ENCODE results near the gene TENM3. TPM values are rescaled to one million over a fixed set of nuclear protein-coding genes. Genes with fewer than 3 reads are reported as not detected.

TENM3 gene
- total RNA-seq, 1 experiment from 2014 or later: not detected

- no peaks in the 10 kb centered on the region for H3K36me3 ChIP-seq (ENCODE audit: low read depth)
- BruUV-seq (replicated peaks): no TSS peak
- H3K27me3 ChIP-seq (ENCODE audit: insufficient read depth, low read depth): peaks cover 23% of the 10 kb centered on the region; the same call in 1 of the 2 replicates
- H4K20me1 ChIP-seq (ENCODE audit: insufficient read depth): no peaks in the 10 kb centered on the region
- no peaks in the 10 kb centered on the region for H3K79me2 ChIP-seq (ENCODE audit: low read depth)
- H3K4me2 ChIP-seq: no peak overlapping the region
- DNase-seq: no peak
- no peaks in the 10 kb centered on the region for H3K9me2 ChIP-seq (ENCODE audit: insufficient read depth)
- no peak overlapping the region for H3K27ac ChIP-seq
- ChIA-PET CTCF (no interaction called here), POLR2A (ENCODE audit: unreplicated experiment) (no interaction called here)
- TF ChIP-seq CTCF (conservative IDR thresholded peaks at IDR 0.05): no peak
- no peak for TF ChIP-seq EZH2 (IDR thresholded peaks at IDR 0.05; ENCODE audit: low read depth)
- no peaks in the 10 kb centered on the region for H3K4me1 ChIP-seq (replicated peaks; ENCODE audit: insufficient read depth)
- H3K9me3 ChIP-seq (ENCODE audit: insufficient read depth, low read depth): no peaks in the 10 kb centered on the region
- no peak overlapping the region for H3K4me3 ChIP-seq
- H3F3A ChIP-seq (ENCODE audit: insufficient read depth, low read depth): no peaks in the 10 kb centered on the region
- no peak overlapping the region for H2AFZ ChIP-seq
- intact Hi-C loops (cut with micrococcal nuclease; ENCODE audit: unreplicated experiment): no loop called here
Observed at GRCh38 chr4:182251116-182251515, 7.9 kb downstream of the TENM3 start.

GRCh38 chr4:182252220-182252619 is 9.0 kb downstream of the TENM3 start:
- Histone ChIP-seq H3K27me3 (ENCODE audit: insufficient read depth, low read depth) (peaks cover 12% of the 10 kb centered on the region; the same call in 1 of the 2 replicates), H3K4me2 (no peak overlapping the region), H3K9me2 (ENCODE audit: insufficient read depth) (no peaks in the 10 kb centered on the region), H3K36me3 (ENCODE audit: low read depth) (no peaks in the 10 kb centered on the region), H4K20me1 (ENCODE audit: insufficient read depth) (no peaks in the 10 kb centered on the region), H3K79me2 (ENCODE audit: low read depth) (no peaks in the 10 kb centered on the region), H3K4me3 (no peak overlapping the region), H3F3A (ENCODE audit: insufficient read depth, low read depth) (no peaks in the 10 kb centered on the region), H3K27ac (no peak overlapping the region), H3K4me1 (replicated peaks; ENCODE audit: insufficient read depth) (no peaks in the 10 kb centered on the region), H2AFZ (no peak overlapping the region), H3K9me3 (ENCODE audit: insufficient read depth, low read depth) (no peaks in the 10 kb centered on the region)
- POLR2A ChIA-PET (ENCODE audit: unreplicated experiment): no interaction called here
- no TSS peak for BruUV-seq (replicated peaks)
- CTCF ChIA-PET: no interaction called here
- intact Hi-C loops (cut with micrococcal nuclease; ENCODE audit: unreplicated experiment): no loop called here
- TF ChIP-seq EZH2 (IDR thresholded peaks at IDR 0.05; ENCODE audit: low read depth): no peak
- no peak for TF ChIP-seq CTCF (conservative IDR thresholded peaks at IDR 0.05)
- DNase-seq: no peak

GRCh38 chr4:182254026-182254780 is 11.0 kb downstream of the TENM3 start:
- CTCF ChIA-PET: no interaction called here
- DNase-seq: no peak
- Histone ChIP-seq H3K27me3 (ENCODE audit: insufficient read depth, low read depth) (peaks cover 10% of the 10 kb centered on the region; the same call in 1 of the 2 replicates), H3K9me3 (ENCODE audit: insufficient read depth, low read depth) (no peaks in the 10 kb centered on the region), H3F3A (ENCODE audit: insufficient read depth, low read depth) (no peaks in the 10 kb centered on the region), H3K27ac (no peak overlapping the region), H4K20me1 (ENCODE audit: insufficient read depth) (no peaks in the 10 kb centered on the region), H3K36me3 (ENCODE audit: low read depth) (no peaks in the 10 kb centered on the region), H3K4me3 (no peak overlapping the region), H2AFZ (no peak overlapping the region), H3K4me2 (no peak overlapping the region), H3K4me1 (replicated peaks; ENCODE audit: insufficient read depth) (no peaks in the 10 kb centered on the region), H3K9me2 (ENCODE audit: insufficient read depth) (no peaks in the 10 kb centered on the region), H3K79me2 (ENCODE audit: low read depth) (no peaks in the 10 kb centered on the region)
- BruUV-seq (replicated peaks): no TSS peak
- no peak for TF ChIP-seq CTCF (conservative IDR thresholded peaks at IDR 0.05)
- TF ChIP-seq EZH2 (IDR thresholded peaks at IDR 0.05; ENCODE audit: low read depth): no peak
- POLR2A ChIA-PET (ENCODE audit: unreplicated experiment): no interaction called here
- intact Hi-C loops (cut with micrococcal nuclease; ENCODE audit: unreplicated experiment): no loop called here
